GM10266 (cell line): ENCODE measurements around the gene NKTR.
"Not testable (repeated sequence)": the region's sequence is repeated elsewhere in the genome, so short reads cannot be mapped to it uniquely, and the experiment has no call there.

Experiments used
- DNase-seq: peaks from one replicate; pipeline ENCODE4 v3.0.0; 2012; ENCODE audit errors: extremely low spot score
- TF ChIP-seq, protein P1 (sequence below): IDR thresholded peaks from 2 replicates; pipeline ENCODE4 v1.5.1; 2012; ENCODE audit warnings: mild to moderate bottlenecking, low read depth; ENCODE audit not compliant: control insufficient read depth, insufficient read depth; ENCODE audit errors: missing control alignments

Gene NKTR

DNA sequence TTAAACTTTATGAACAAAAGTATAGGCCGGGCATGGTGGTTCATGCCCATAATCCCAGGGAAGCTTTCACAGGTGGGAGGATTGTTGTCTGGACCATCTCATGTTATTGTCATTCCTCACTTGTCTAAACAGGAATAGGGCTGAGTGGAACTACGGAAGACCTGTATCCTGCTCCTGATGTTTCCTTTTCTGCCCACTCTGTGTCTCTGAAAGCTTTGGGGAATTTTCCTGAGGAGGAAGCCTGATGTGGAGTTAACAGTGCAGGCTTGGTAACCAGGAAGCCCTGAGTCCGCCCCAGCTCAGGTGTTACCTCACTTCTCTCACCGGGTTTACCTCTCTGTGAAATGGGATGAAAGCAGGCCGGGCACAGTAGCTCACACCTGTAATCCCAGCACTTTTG, 11.9 kb upstream of the NKTR start:
- no peak for DNase-seq
- TF ChIP-seq, protein P1, sequence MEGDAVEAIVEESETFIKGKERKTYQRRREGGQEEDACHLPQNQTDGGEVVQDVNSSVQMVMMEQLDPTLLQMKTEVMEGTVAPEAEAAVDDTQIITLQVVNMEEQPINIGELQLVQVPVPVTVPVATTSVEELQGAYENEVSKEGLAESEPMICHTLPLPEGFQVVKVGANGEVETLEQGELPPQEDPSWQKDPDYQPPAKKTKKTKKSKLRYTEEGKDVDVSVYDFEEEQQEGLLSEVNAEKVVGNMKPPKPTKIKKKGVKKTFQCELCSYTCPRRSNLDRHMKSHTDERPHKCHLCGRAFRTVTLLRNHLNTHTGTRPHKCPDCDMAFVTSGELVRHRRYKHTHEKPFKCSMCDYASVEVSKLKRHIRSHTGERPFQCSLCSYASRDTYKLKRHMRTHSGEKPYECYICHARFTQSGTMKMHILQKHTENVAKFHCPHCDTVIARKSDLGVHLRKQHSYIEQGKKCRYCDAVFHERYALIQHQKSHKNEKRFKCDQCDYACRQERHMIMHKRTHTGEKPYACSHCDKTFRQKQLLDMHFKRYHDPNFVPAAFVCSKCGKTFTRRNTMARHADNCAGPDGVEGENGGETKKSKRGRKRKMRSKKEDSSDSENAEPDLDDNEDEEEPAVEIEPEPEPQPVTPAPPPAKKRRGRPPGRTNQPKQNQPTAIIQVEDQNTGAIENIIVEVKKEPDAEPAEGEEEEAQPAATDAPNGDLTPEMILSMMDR = no peak

- TF ChIP-seq, protein P1 = no peak
- no peak for DNase-seq
Measured at GRCh38 chr3:42589382-42590109, 10.9 kb upstream of the NKTR start.

GRCh38 chr3:42590989-42591756, 9.3 kb upstream of the NKTR start:
- no peak for DNase-seq
- TF ChIP-seq, protein P1 = no peak

GRCh38 chr3:42591811-42592210, 8.7 kb upstream of the NKTR start:
- TF ChIP-seq, protein P1 = no peak
- DNase-seq = no peak

DNA sequence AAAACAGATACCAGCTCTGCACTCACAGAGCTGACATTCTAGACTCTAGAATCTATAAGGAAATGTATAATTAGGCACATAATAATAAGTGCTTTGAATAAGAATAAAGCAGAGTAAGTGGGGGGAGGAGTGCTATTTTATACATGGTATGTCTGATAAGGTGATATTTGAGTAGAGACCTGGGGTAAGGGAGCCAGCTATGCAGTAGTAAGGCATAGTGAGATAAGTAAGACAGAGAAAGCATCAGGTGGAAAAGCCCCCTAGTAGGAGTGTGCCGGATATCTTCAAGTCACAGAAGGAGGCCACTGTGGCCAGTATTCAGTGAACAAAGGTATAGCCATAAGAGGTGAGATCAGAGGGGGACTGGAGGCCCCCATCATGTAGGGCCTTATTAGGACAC, 6.9 kb upstream of the NKTR start:
- TF ChIP-seq, protein P1 = no peak
- no peak for DNase-seq

- DNase-seq = no peak
- TF ChIP-seq, protein P1 = no peak
Measured at GRCh38 chr3:42595682-42596081, 4.8 kb upstream of the NKTR start.

- DNase-seq = not testable (repeated sequence)
Measured at GRCh38 chr3:42597098-42597497, 3.4 kb upstream of the NKTR start.
